CD4-positive, alpha-beta T cell (primary cell): ENCODE results near the gene RBFOX1. TPM values are rescaled to one million over a fixed set of nuclear protein-coding genes. Genes with fewer than 3 reads are reported as not detected.

ENCODE experiments used
- ATAC-seq: fragments of 200-7000 bp; cut with Tn5 transposase; one replicate; pipeline ENCODE4 v1.10.0; 2022; ENCODE audit warnings: mild to moderate bottlenecking; ENCODE audit not compliant: poor library complexity
- CTCF ChIA-PET: fragments of 350-600 bp; sonication (Branson Sonifier 250); formaldehyde crosslinking; loops from one replicate; lab custom pipeline; 2021; ENCODE audit warnings: antibody characterized with exemption, inconsistent platforms; lab: Charles Lee
- POLR2A ChIA-PET: fragments of 350-600 bp; sonication (Branson Sonifier 250); formaldehyde crosslinking; loops from one replicate; lab custom pipeline; 2021; ENCODE audit warnings: antibody characterized with exemption, inconsistent platforms; lab: Charles Lee
- DNase-seq, 14 experiments: peaks; one replicate each; pipeline ENCODE4 v3.0.0-alpha.2; 2013 to 2020; ENCODE audit warnings: mixed read lengths in 2 of 14
- H3K27ac ChIP-seq, 2 donors: one replicate each; pipeline versions ENCODE4 v1.5.1 to v1.7.0; 2013; ENCODE audit warnings: low read length in 2 of 2, low read depth in 1 of 2, mild to moderate bottlenecking in 1 of 2
- H3K27me3 ChIP-seq, 2 experiments: 1 replicate in 1 of 2; 2 replicates in 1 of 2; pipeline versions ENCODE4 v1.6.1 to v1.7.0; 2013; ENCODE audit warnings: low read length in 2 of 2, control low read depth in 1 of 2, mild to moderate bottlenecking in 1 of 2, moderate library complexity in 1 of 2; ENCODE audit not compliant: insufficient read depth in 2 of 2, control insufficient read depth in 1 of 2
- H3K36me3 ChIP-seq: one replicate; pipeline ENCODE4 v1.6.1; 2013; ENCODE audit warnings: low read length, control low read depth; ENCODE audit not compliant: insufficient read depth
- H3K4me1 ChIP-seq: one replicate; pipeline ENCODE4 v1.6.1; 2013; ENCODE audit warnings: low read length, control low read depth; ENCODE audit not compliant: insufficient read depth
- H3K4me3 ChIP-seq: one replicate; pipeline ENCODE4 v1.5.1; 2013; ENCODE audit warnings: mild to moderate bottlenecking, low read length, moderate library complexity
- H3K9me3 ChIP-seq, 2 experiments: 1 replicate in 1 of 2; 2 replicates in 1 of 2; pipeline versions ENCODE4 v1.6.1 to v1.7.0; 2013; ENCODE audit warnings: low read length in 2 of 2, mild to moderate bottlenecking in 2 of 2, control low read depth in 1 of 2, moderate library complexity in 1 of 2; ENCODE audit not compliant: control insufficient read depth in 1 of 2, insufficient read depth in 1 of 2
- H3K27ac Mint-ChIP-seq: one replicate; pipeline ENCODE4 v1.8.0; 2020; ENCODE audit warnings: mixed read lengths
- H3K27me3 Mint-ChIP-seq: one replicate; pipeline ENCODE4 v1.8.0; 2021; ENCODE audit warnings: mixed read lengths
- H3K36me3 Mint-ChIP-seq: one replicate; pipeline ENCODE4 v1.8.0; 2021; ENCODE audit warnings: low read depth, mixed read lengths
- H3K4me1 Mint-ChIP-seq: one replicate; pipeline ENCODE4 v1.8.0; 2021; ENCODE audit warnings: low read depth, mixed read lengths
- H3K4me3 Mint-ChIP-seq: one replicate; pipeline ENCODE4 v1.8.0; 2020; ENCODE audit warnings: mild to moderate bottlenecking, mixed read lengths
- H3K9me3 Mint-ChIP-seq: one replicate; pipeline ENCODE4 v1.8.0; 2020; ENCODE audit warnings: mixed read lengths
- CTCF ChIP-seq: fragments of 200-600 bp; IDR thresholded peaks from one replicate; pipeline ENCODE4 v1.8.0; 2022; ENCODE audit warnings: antibody characterized with exemption, mild to moderate bottlenecking
- intact Hi-C, 2 experiments: fragments of 100-400 bp; cut with DNase I in 1 of 2; cut with micrococcal nuclease in 1 of 2; formaldehyde crosslinking; loops; one replicate each; pipeline versions ENCODE4 v1.15.1 to v1.9.0; 2023 to 2025; cut with DNase I, micrococcal nuclease
- total RNA-seq, 174 experiments: library from RNA in 2 of 174; stranded (reverse) in 2 of 174; gene quantifications; one replicate each; pipeline ENCODE4 v1.2.3 and lab custom pipeline; 2021 to 2026

Gene RBFOX1
- total RNA-seq, 2 experiments from 2014 or later: not detected

- H3K27me3 ChIP-seq: no peaks in the 10 kb centered on the region
- H3K36me3 ChIP-seq: no peaks in the 10 kb centered on the region
- intact Hi-C loops: no loop called here
- H3K9me3 ChIP-seq: peaks cover 0 to 10% of the 10 kb centered on the region in 2 experiments
- Mint-ChIP-seq H3K36me3 (no peaks in the 10 kb centered on the region), H3K27ac (no peak overlapping the region), H3K4me1 (no peaks in the 10 kb centered on the region), H3K4me3 (no peak overlapping the region), H3K9me3 (peaks cover 12% of the 10 kb centered on the region), H3K27me3 (no peaks in the 10 kb centered on the region)
- H3K27ac ChIP-seq: no peak overlapping the region
- H3K4me3 ChIP-seq: no peak overlapping the region
- ATAC-seq (no peak), DNase-seq (no peak)
- TF ChIP-seq CTCF: no peak
- CTCF ChIA-PET: no interaction called here
- POLR2A ChIA-PET: no interaction called here
- H3K4me1 ChIP-seq: no peaks in the 10 kb centered on the region
Observed at GRCh38 chr16:7584561-7584960, 251.9 kb downstream of the RBFOX1 start.

GRCh38 chr16:7585705-7586104 is 253.1 kb downstream of the RBFOX1 start:
- Histone ChIP-seq H3K27me3 (no peaks in the 10 kb centered on the region), H3K4me3 (no peak overlapping the region), H3K9me3 (peaks cover 0 to 10% of the 10 kb centered on the region in 2 experiments), H3K27ac (no peak overlapping the region), H3K36me3 (no peaks in the 10 kb centered on the region), H3K4me1 (no peaks in the 10 kb centered on the region)
- peaks cover 12% of the 10 kb centered on the region for H3K9me3 Mint-ChIP-seq
- no peak overlapping the region for H3K27ac Mint-ChIP-seq
- no peak for ATAC-seq
- TF ChIP-seq CTCF: no peak
- CTCF ChIA-PET: no interaction called here
- intact Hi-C loops: no loop called here
- no peak overlapping the region for H3K4me3 Mint-ChIP-seq
- H3K4me1 Mint-ChIP-seq: no peaks in the 10 kb centered on the region
- no peaks in the 10 kb centered on the region for H3K36me3 Mint-ChIP-seq
- DNase-seq: no peak
- POLR2A ChIA-PET: no interaction called here
- no peaks in the 10 kb centered on the region for H3K27me3 Mint-ChIP-seq

GRCh38 chr16:7590934-7591333 is 258.3 kb downstream of the RBFOX1 start:
- H3K4me3 ChIP-seq: no peak overlapping the region
- H3K27ac ChIP-seq: no peak overlapping the region
- peaks cover 0 to 8% of the 10 kb centered on the region in 2 experiments for H3K9me3 ChIP-seq
- H3K27ac Mint-ChIP-seq: no peak overlapping the region
- H3K27me3 Mint-ChIP-seq: no peaks in the 10 kb centered on the region
- ChIA-PET POLR2A (no interaction called here), CTCF (no interaction called here)
- TF ChIP-seq CTCF: no peak
- H3K4me1 ChIP-seq: no peaks in the 10 kb centered on the region
- H3K4me3 Mint-ChIP-seq: no peak overlapping the region
- no peaks in the 10 kb centered on the region for H3K36me3 Mint-ChIP-seq
- DNase-seq (no peak), ATAC-seq (no peak)
- intact Hi-C loops: no loop called here
- H3K9me3 Mint-ChIP-seq: peaks cover 3% of the 10 kb centered on the region
- H3K36me3 ChIP-seq: no peaks in the 10 kb centered on the region
- H3K4me1 Mint-ChIP-seq: no peaks in the 10 kb centered on the region
- H3K27me3 ChIP-seq: no peaks in the 10 kb centered on the region
